Neutrophil (primary cell): Measurements from ENCODE around the gene ANKRD30B.
"Not testable (repeated sequence)": the region's sequence is repeated elsewhere in the genome, so short reads cannot be mapped to it uniquely, and the experiment has no call there.

ENCODE experiments used
- H3K27ac ChIP-seq: fragments of 200-600 bp; sonication (generic); 2 replicates; pipeline ENCODE4 v1.5.1; 2016; ENCODE audit warnings: mild to moderate bottlenecking, moderate library complexity
- H3K27me3 ChIP-seq: fragments of 200-600 bp; sonication (generic); 2 replicates; pipeline ENCODE4 v1.6.0; 2016; ENCODE audit warnings: mild to moderate bottlenecking
- H3K36me3 ChIP-seq: fragments of 200-600 bp; sonication (generic); 2 replicates; pipeline ENCODE4 v1.5.1; 2017
- H3K4me1 ChIP-seq, 2 experiments: fragments of 200-600 bp in 1 of 2; sonication (generic) in 1 of 2; 1 replicate in 1 of 2; 2 replicates in 1 of 2; pipeline versions ENCODE4 v1.5.1 to v1.6.1; 2013 to 2016; ENCODE audit warnings: low read depth in 1 of 2, low read length in 1 of 2, mild to moderate bottlenecking in 1 of 2, moderate library complexity in 1 of 2; ENCODE audit not compliant: control insufficient read depth in 1 of 2, insufficient read depth in 1 of 2
- H3K4me3 ChIP-seq, 2 experiments: fragments of 200-600 bp in 1 of 2; sonication (generic) in 1 of 2; 1 replicate in 1 of 2; 2 replicates in 1 of 2; pipeline ENCODE4 v1.5.1; 2013 to 2016; ENCODE audit warnings: low read depth in 1 of 2, low read length in 1 of 2, mild to moderate bottlenecking in 1 of 2, moderate library complexity in 1 of 2
- H3K9me3 ChIP-seq: fragments of 200-600 bp; sonication (generic); 2 replicates; pipeline ENCODE4 v1.5.1; 2016
- CTCF ChIP-seq: fragments of 200-600 bp; sonication (generic); IDR thresholded peaks from 2 replicates; pipeline ENCODE4 v1.5.1; 2016; ENCODE audit warnings: antibody characterized with exemption

The ANKRD30B gene

DNA sequence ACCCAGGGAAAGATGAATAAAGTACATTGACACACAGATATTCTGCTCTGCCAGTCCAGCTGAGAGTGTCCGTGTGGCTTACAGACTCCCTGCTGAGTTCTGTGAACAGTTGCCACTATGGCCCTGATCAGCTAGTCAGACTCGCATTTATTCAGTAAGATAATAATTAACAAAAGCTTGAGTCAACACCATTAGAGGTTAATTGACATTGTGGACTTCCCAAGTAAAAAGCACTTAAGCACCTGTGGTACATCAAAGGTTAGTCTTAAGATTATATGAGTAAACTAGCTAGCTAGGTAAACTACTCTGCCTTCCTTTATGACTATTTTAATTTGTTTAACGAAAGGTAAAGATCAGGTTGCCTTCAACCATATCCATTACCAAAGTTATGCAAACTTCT is 33.7 kb downstream of the ANKRD30B start:
- Histone ChIP-seq H3K27ac (no peak overlapping the region), H3K27me3 (no peaks in the 10 kb centered on the region), H3K4me1 (no peaks in the 10 kb centered on the region), H3K36me3 (no peaks in the 10 kb centered on the region), H3K4me3 (no peak overlapping the region), H3K9me3 (no peaks in the 10 kb centered on the region)
- TF ChIP-seq CTCF, result no peak

DNA sequence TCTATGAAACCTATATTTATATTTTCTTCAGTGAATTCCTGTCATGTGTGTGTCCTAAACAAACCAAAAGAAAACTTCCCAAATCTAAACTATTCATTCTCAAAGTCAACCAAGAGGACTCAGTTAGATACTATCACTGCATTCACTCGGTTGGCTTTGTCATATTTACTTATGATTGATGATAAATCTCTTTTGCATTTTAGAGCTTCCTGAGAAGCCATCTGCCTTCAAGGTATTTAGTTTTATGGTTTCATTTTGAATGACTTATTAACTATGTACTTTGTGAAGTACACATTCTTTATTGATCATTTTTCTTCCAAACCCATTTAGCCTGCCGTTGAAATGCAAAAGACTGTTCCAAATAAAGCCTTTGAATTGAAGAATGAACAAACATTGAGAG is 36.2 kb downstream of the ANKRD30B start:
- Histone ChIP-seq H3K27ac (no peak overlapping the region), H3K27me3 (no peaks in the 10 kb centered on the region)
- no peak for TF ChIP-seq CTCF

GRCh38 chr18:14796876-14797275 is 48.9 kb downstream of the ANKRD30B start:
- H3K27me3 ChIP-seq, H3K4me3 ChIP-seq, H3K36me3 ChIP-seq, H3K27ac ChIP-seq, H3K4me1 ChIP-seq, H3K9me3 ChIP-seq: not testable (repeated sequence)

More for the DNA sequence above, 36.2 kb downstream of the ANKRD30B start:
- Histone ChIP-seq H3K4me3 (no peak overlapping the region), H3K4me1 (no peaks in the 10 kb centered on the region), H3K36me3 (no peaks in the 10 kb centered on the region), H3K9me3 (no peaks in the 10 kb centered on the region)

- H3K36me3 ChIP-seq, H3K4me1 ChIP-seq, H3K27ac ChIP-seq, H3K4me3 ChIP-seq, H3K27me3 ChIP-seq, H3K9me3 ChIP-seq: not testable (repeated sequence)
These were observed 50.2 kb downstream of the ANKRD30B start for GRCh38 chr18:14797969-14798764.

DNA sequence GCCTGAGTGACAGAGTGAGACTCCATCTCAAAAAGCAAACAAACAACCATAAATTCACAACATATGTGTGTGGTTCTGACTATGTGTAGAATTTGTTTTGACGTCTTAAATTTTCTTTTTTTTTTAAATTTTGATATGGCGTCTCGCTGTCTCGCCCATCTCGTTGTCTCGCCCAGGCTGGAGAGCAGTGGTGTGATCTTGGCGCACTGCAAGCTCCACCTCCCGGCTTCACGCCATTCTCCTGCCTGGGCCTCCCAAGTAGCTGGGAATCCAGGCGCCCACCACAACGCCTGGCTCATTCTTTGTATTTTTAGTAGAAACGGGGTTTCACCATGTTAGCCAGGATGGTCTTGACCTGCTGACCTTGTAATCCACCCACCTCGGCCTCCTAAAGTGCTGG is 63.1 kb downstream of the ANKRD30B start:
- not testable (repeated sequence) for H3K27me3 ChIP-seq

GRCh38 chr18:14826972-14827632 is 79.1 kb downstream of the ANKRD30B start:
- H3K27ac ChIP-seq, H3K4me1 ChIP-seq, H3K27me3 ChIP-seq, H3K9me3 ChIP-seq, H3K4me3 ChIP-seq, H3K36me3 ChIP-seq: not testable (repeated sequence)

More for the DNA sequence above, 63.1 kb downstream of the ANKRD30B start:
- H3K27ac ChIP-seq, H3K4me3 ChIP-seq, H3K36me3 ChIP-seq, H3K9me3 ChIP-seq, H3K4me1 ChIP-seq: not testable (repeated sequence)

GRCh38 chr18:14841607-14842006 is 93.6 kb downstream of the ANKRD30B start:
- not testable (repeated sequence) for H3K9me3 ChIP-seq, H3K27me3 ChIP-seq, H3K27ac ChIP-seq, H3K4me3 ChIP-seq, H3K36me3 ChIP-seq, H3K4me1 ChIP-seq

GRCh38 chr18:14851533-14851932 is 103.6 kb downstream of the ANKRD30B start:
- H3K27me3 ChIP-seq, H3K9me3 ChIP-seq, H3K4me1 ChIP-seq, H3K27ac ChIP-seq, H3K36me3 ChIP-seq, H3K4me3 ChIP-seq: not testable (repeated sequence)

DNA sequence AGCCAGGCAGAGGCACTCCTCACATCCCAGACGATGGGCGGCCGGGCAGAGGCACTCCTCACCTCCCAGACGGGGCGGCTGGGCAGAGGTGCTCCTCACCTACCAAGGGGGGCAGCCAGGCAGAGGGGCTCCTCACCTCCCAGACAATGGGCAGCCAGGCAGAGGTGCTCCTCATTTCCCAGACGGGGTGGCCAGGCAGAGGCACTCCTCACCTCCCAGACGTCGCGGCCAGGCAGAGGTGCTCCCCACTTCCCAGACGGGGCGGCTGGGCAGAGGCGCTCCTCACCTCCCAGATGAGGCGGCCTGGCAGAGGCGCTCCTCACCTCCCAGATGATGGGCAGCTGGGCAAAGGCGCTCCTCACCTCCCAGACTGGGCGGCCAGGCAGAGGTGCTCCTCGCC is 107.7 kb downstream of the ANKRD30B start:
- not testable (repeated sequence) for H3K4me1 ChIP-seq, H3K27ac ChIP-seq, H3K36me3 ChIP-seq, H3K4me3 ChIP-seq, H3K9me3 ChIP-seq, H3K27me3 ChIP-seq

- H3K27ac ChIP-seq, H3K36me3 ChIP-seq, H3K27me3 ChIP-seq, H3K9me3 ChIP-seq, H3K4me1 ChIP-seq, H3K4me3 ChIP-seq: not testable (repeated sequence)
These were observed 108.3 kb downstream of the ANKRD30B start for GRCh38 chr18:14856256-14856655.

GRCh38 chr18:14858514-14858913 is 110.5 kb downstream of the ANKRD30B start:
- not testable (repeated sequence) for H3K9me3 ChIP-seq, H3K4me1 ChIP-seq, H3K27me3 ChIP-seq, H3K36me3 ChIP-seq, H3K27ac ChIP-seq, H3K4me3 ChIP-seq

DNA sequence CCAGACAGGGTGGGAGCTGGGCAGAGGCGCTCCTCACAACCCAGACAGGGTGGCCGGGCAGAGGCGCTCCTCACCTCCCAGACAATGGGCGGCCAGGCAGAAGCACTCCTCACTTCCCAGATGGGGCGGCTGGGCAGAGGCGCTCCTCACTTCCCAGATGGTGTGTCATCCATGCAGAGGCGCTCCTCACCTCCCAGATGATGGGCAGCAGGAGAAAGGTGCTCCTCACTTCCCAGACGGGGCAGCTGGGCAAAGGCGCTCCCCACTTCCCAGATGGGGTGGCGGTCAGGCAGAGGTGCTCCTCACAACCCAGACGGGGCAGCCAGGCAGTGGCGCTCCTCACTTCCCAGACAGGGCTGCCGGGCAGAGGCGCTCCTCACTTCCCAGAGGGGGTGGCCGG is 112.0 kb downstream of the ANKRD30B start:
- H3K4me1 ChIP-seq, H3K4me3 ChIP-seq, H3K9me3 ChIP-seq, H3K36me3 ChIP-seq, H3K27me3 ChIP-seq, H3K27ac ChIP-seq: not testable (repeated sequence)
